Upper lobe of right lung (tissue), 1 donor: ENCODE results near the gene GPR108. TPM values are rescaled to one million over a fixed set of nuclear protein-coding genes. Genes with fewer than 3 reads are reported as not detected.

Source experiments
- ATAC-seq: fragments of 200-7000 bp; cut with Tn5 transposase; one replicate; pipeline ENCODE4 v1.9.1; 2020; ENCODE audit warnings: mild to moderate bottlenecking, moderate library complexity
- DNase-seq: peaks from one replicate; pipeline ENCODE4 v3.0.0-alpha.2; 2020
- H3K27ac ChIP-seq: fragments of 200-600 bp; one replicate; pipeline ENCODE4 v1.8.0; 2022
- H3K27me3 ChIP-seq: fragments of 200-600 bp; one replicate; pipeline ENCODE4 v1.8.0; 2022; ENCODE audit warnings: mild to moderate bottlenecking
- H3K36me3 ChIP-seq: fragments of 200-600 bp; one replicate; pipeline ENCODE4 v1.8.0; 2022
- H3K4me1 ChIP-seq: fragments of 200-600 bp; one replicate; pipeline ENCODE4 v1.8.0; 2022
- H3K4me3 ChIP-seq: fragments of 200-600 bp; one replicate; pipeline ENCODE4 v1.8.0; 2022; ENCODE audit warnings: mild to moderate bottlenecking
- H3K9me3 ChIP-seq: fragments of 200-600 bp; one replicate; pipeline ENCODE4 v1.8.0; 2022
- intact Hi-C: fragments of 100-400 bp; cut with DNase I; formaldehyde crosslinking; loops from one replicate; pipeline ENCODE4 v1.11.0; 2022
- total RNA-seq: library from RNA; stranded (reverse); fragmentation: NEBNext Ultra II Directional; extraction: Animal tissue kit (Norgen Biotek cat#: 25700); gene quantifications from one replicate; pipeline ENCODE4 v1.2.1, GENCODE V29; 2021
- TF ChIP-seq, protein P1 (sequence below): fragments of 200-600 bp; IDR thresholded peaks from one replicate; pipeline ENCODE4 v1.8.0; 2022; ENCODE audit warnings: antibody characterized with exemption
- donor health status: DM: no; HTN: yes; CAD: no; lungs with severe emphysema.

GPR108 gene
- total RNA-seq, 1 donor from 2014 or later = 81.2 TPM

DNA sequence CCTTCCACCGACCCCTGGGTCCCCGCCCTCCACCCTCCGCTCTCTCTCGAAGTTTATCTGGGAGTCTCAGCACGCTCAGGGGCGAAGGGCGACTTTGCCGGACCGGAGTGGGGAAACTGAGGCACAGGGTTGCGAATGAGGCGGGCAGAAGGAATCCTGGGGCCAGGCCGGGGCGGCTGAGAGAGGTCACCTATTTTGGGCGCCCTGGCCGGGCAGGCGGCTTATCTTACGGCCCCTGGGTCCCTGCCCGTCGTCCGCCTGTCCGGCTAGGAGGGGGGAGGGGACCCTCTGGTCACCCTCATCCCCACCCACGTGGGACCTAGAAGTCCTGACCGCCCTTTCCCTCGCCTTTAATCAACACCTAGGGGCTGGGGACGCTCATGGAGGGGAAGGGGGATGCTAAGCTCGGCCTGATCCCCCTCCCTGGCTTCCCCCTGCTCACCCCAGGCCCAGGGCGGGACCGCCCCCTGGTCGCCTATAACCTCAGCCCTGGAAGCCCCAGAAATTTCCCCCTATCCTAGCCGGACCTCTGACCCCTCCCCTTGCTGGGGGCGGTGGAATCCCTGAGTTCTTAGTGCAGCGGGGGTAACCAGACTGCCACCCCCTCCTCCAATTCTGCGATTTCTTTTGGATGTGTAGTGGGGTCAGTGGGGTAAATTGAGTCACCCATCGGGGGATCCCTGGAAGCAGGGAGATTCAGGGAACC is 2.7 kb upstream of the GPR108 start:
- Histone ChIP-seq H3K27ac (peak overlapping the region; percentile 79), H3K9me3 (no peaks in the 10 kb centered on the region), H3K27me3 (no peaks in the 10 kb centered on the region), H3K4me1 (peaks cover 50% of the 10 kb centered on the region), H3K36me3 (peaks cover 17% of the 10 kb centered on the region), H3K4me3 (peak overlapping the region; percentile 91)
- ATAC-seq (no peak), DNase-seq (peak; percentile 70)
- intact Hi-C loops = no loop called here
- TF ChIP-seq, protein P1, sequence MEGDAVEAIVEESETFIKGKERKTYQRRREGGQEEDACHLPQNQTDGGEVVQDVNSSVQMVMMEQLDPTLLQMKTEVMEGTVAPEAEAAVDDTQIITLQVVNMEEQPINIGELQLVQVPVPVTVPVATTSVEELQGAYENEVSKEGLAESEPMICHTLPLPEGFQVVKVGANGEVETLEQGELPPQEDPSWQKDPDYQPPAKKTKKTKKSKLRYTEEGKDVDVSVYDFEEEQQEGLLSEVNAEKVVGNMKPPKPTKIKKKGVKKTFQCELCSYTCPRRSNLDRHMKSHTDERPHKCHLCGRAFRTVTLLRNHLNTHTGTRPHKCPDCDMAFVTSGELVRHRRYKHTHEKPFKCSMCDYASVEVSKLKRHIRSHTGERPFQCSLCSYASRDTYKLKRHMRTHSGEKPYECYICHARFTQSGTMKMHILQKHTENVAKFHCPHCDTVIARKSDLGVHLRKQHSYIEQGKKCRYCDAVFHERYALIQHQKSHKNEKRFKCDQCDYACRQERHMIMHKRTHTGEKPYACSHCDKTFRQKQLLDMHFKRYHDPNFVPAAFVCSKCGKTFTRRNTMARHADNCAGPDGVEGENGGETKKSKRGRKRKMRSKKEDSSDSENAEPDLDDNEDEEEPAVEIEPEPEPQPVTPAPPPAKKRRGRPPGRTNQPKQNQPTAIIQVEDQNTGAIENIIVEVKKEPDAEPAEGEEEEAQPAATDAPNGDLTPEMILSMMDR = no peak

DNA sequence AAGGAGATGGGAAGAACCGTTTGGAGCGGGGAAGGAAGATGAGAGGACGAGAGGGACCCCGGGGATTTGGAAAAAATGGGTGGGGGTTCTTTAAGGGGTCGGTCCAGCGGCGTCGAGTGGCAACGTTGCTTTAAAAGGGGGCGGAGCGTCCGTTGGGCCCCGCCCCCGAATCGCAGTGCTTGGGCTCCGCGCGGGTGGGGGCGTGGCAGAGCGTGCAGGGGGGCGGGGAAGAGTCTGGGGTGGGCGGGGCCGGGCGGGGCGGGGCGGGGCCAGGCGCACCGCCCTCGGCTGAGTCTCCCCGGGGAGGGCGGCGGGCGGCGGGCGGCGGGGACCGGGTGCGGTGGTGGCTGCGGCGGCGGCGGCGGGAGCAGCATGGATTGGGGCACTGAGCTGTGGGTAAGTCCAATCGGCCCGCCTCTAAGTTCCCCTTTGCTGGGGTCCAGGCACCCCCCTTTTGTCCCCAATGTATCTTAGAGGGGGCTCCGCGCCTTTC is 2.1 kb upstream of the GPR108 start, which contains the start of gene TRIP10:
Gene TRIP10 (plus strand): TSS at position 291 of the 493 bp plus-strand sequence. CDS start 82 bp downstream, at position 373.
- TF ChIP-seq, protein P1 = no peak
- Histone ChIP-seq H3K4me1 (peaks cover 45% of the 10 kb centered on the region), H3K36me3 (peaks cover 17% of the 10 kb centered on the region), H3K4me3 (peak within 1 kb of the TSS; percentile 91), H3K9me3 (no peaks in the 10 kb centered on the region), H3K27ac (peak within 1 kb of the TSS; percentile 84), H3K27me3 (no peaks in the 10 kb centered on the region)
- intact Hi-C loops = no loop called here
- peak; percentile 58 for ATAC-seq
- DNase-seq = peak; percentile 91

GRCh38 chr19:6738787-6739389 is 1.5 kb upstream of the GPR108 start:
- no peak for ATAC-seq
- peak; percentile 75 for DNase-seq
- H3K27ac ChIP-seq = peak overlapping the region; percentile 84
- peaks cover 39% of the 10 kb centered on the region for H3K4me1 ChIP-seq
- TF ChIP-seq, protein P1 = no peak
- no peaks in the 10 kb centered on the region for H3K27me3 ChIP-seq
- no peaks in the 10 kb centered on the region for H3K9me3 ChIP-seq
- intact Hi-C loops = no loop called here
- peak overlapping the region; percentile 47 for H3K4me3 ChIP-seq
- H3K36me3 ChIP-seq = peaks cover 14% of the 10 kb centered on the region

DNA sequence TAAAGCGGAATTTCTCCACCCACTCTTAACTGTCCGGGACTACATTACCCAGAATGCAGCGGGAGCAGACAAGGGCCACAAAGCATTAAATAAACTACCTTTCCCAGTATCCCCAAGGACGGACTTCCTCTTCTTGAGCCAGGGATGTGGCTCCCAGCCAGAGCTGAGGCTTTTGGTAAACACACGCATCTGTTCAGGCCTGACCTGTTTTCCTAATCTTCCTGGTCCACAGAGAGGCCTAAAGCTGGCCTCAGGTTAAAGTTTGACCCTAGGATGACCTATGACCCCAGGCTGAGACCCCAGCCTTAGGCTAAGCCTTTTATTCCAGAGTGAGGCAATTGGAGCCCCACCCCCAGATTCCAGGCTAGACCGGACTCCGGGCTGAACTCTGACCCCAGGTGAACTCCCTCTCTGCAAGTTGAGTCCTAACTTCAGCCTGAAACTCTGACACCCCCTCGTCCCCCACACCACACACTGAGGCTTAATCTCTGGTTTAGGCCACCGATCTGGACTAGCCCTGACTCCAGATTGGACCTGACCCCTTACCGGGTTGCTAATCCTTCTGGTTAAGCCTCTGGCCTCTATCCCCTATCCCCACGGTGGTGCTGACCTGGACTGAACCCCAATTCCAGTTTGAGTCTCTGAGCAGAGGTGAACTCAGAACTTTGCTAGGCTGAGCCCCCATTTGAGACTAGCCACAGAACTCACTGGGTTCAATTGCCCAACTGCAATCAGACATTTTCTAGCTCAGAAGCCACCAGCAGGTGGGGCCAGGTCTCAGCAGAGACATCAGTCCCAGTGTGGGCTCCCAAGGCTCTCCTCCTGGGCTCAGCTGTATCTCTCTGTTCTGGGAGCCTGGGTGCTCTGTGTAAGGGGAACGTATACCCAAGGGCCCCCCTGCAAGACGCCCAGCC is 750 bp upstream of the GPR108 start:
- DNase-seq (peak; percentile 95), ATAC-seq (peak; percentile 41)
- H3K27me3 ChIP-seq = no peaks in the 10 kb centered on the region
- peak overlapping the region; percentile 84 for H3K27ac ChIP-seq
- TF ChIP-seq, protein P1 = peak; percentile 60
- H3K4me1 ChIP-seq = peaks cover 32% of the 10 kb centered on the region
- H3K36me3 ChIP-seq = peaks cover 9% of the 10 kb centered on the region
- H3K9me3 ChIP-seq = no peaks in the 10 kb centered on the region
- intact Hi-C loops = no loop called here
- H3K4me3 ChIP-seq = peak overlapping the region; percentile 47

DNA sequence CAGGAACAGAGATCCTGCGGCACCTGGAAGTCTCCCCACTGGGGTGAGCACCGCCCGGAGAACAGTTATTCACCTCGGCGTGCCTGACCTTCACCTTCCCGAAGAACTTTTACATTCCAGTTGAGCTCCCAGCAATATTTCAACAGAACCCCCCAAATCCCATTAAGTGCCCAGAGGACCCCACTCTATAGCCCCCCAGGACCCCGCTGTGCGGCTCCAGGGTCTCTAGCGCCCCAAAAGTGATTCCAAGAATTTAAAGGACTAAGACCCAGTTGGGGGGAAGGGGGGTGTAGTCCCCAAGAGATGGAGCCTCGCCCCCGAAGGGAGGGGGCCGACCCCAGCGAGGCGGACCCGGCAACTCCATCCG is 480 bp downstream of the GPR108 start:
- Histone ChIP-seq H3K27me3 (no peaks in the 10 kb centered on the region), H3K36me3 (peaks cover 12% of the 10 kb centered on the region), H3K4me1 (peaks cover 25% of the 10 kb centered on the region), H3K9me3 (no peaks in the 10 kb centered on the region), H3K27ac (peak overlapping the region; percentile 96), H3K4me3 (peak overlapping the region; percentile 93)
- intact Hi-C loops = no loop called here
- ATAC-seq = no peak
- TF ChIP-seq, protein P1 = no peak
- DNase-seq = no peak
